22Rv1 (cell line): ENCODE measurements around the gene TP53TG5.

Experiments used
- ZFX ChIP-seq: fragments of 450-650 bp; IDR thresholded peaks from 2 replicates; pipeline ENCODE4 v1.6.1; 2017; ENCODE audit warnings: antibody characterized with exemption, borderline replicate concordance
- TF ChIP-seq, protein P1 (sequence below): fragments of 450-650 bp; IDR thresholded peaks from 2 replicates; pipeline ENCODE4 v1.5.1; 2017; ENCODE audit warnings: mild to moderate bottlenecking

- TF ChIP-seq, protein P1, sequence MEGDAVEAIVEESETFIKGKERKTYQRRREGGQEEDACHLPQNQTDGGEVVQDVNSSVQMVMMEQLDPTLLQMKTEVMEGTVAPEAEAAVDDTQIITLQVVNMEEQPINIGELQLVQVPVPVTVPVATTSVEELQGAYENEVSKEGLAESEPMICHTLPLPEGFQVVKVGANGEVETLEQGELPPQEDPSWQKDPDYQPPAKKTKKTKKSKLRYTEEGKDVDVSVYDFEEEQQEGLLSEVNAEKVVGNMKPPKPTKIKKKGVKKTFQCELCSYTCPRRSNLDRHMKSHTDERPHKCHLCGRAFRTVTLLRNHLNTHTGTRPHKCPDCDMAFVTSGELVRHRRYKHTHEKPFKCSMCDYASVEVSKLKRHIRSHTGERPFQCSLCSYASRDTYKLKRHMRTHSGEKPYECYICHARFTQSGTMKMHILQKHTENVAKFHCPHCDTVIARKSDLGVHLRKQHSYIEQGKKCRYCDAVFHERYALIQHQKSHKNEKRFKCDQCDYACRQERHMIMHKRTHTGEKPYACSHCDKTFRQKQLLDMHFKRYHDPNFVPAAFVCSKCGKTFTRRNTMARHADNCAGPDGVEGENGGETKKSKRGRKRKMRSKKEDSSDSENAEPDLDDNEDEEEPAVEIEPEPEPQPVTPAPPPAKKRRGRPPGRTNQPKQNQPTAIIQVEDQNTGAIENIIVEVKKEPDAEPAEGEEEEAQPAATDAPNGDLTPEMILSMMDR, result no peak
- TF ChIP-seq ZFX, result no peak
Measured at GRCh38 chr20:45339799-45340198, 38.3 kb downstream of the TP53TG5 start.
